Chondrocyte (in vitro differentiated cells): Measurements from ENCODE around the gene ZCCHC2. TPM values are rescaled to one million over a fixed set of nuclear protein-coding genes. Genes with fewer than 3 reads are reported as not detected.

Source experiments
- DNase-seq: peaks from one replicate; pipeline ENCODE4 v3.0.0; 2021; ENCODE audit warnings: mixed read lengths, low spot score
- H3K27ac Mint-ChIP-seq: one replicate; pipeline ENCODE4 v1.8.0; 2021; ENCODE audit warnings: mild to moderate bottlenecking, moderate library complexity, mixed read lengths; ENCODE audit not compliant: unreplicated experiment
- H3K27me3 Mint-ChIP-seq: 2 replicates; pipeline ENCODE4 v1.8.0; 2021; ENCODE audit warnings: low read depth, mixed read lengths
- H3K36me3 Mint-ChIP-seq: 2 replicates; pipeline ENCODE4 v1.8.0; 2021; ENCODE audit warnings: low read depth, mixed read lengths
- H3K4me1 Mint-ChIP-seq: 2 replicates; pipeline ENCODE4 v1.8.0; 2021; ENCODE audit warnings: low read depth, mild to moderate bottlenecking, mixed read lengths
- H3K4me3 Mint-ChIP-seq: one replicate; pipeline ENCODE4 v1.8.0; 2021; ENCODE audit warnings: mild to moderate bottlenecking, moderate library complexity, mixed read lengths; ENCODE audit not compliant: unreplicated experiment
- H3K9me3 Mint-ChIP-seq: 2 replicates; pipeline ENCODE4 v1.8.0; 2021; ENCODE audit warnings: low read depth, mixed read lengths
- CTCF ChIP-seq: fragments of 200-600 bp; sonication (generic); IDR thresholded peaks from 2 replicates; pipeline ENCODE4 v1.5.0; 2021; ENCODE audit warnings: antibody characterized with exemption, mild to moderate bottlenecking, moderate library complexity
- total RNA-seq: library from RNA; stranded (reverse); gene quantifications from 3 replicates; pipeline ENCODE4 v1.2.1, GENCODE V29; 2021

Gene ZCCHC2
- total RNA-seq, 1 donor from 2014 or later = 12.6 TPM

DNA sequence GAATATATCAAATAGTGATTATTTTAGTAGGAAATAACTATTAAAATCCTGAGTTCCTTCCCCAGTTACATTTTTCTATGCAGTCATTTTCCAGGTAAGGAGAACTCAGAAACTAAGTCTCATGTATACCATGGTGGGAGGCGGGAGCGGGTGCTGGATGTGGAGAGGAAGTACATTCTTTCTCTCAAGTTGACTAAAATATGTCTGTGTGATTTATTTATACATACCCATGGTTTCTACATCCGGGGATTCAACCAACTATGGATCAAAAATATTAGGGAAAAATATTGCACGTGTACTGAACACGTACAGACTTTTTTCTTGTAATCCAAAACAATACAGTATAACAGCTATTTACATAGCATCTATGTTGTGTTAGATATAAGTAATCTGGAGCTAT, 6.8 kb downstream of the ZCCHC2 start:
- no peak for DNase-seq
- Mint-ChIP-seq H3K9me3 (no peaks in the 10 kb centered on the region), H3K27me3 (no peaks in the 10 kb centered on the region), H3K36me3 (no peaks in the 10 kb centered on the region), H3K27ac (peak overlapping the region; percentile 81), H3K4me3 (no peak overlapping the region), H3K4me1 (peaks cover 53% of the 10 kb centered on the region)
- no peak for TF ChIP-seq CTCF

DNA sequence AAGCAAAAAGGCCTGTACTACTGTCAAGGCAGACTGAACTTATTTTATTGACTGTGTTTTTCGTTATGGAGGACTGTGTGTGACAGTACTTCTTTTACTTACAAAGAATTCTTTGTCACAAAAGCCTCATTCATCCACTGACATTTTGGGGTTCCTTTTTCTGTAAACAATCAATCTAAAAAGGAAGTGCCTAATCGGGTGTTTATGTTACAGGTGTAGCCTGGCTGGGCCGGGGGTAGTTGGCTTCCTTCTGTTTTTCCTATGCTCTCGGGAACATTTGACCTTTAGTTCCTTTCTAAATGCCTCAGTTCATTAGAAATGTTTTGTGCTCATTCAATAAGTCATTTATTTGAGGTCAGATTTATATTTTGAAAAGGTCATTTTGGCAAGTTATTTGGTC, 8.3 kb downstream of the ZCCHC2 start:
- Mint-ChIP-seq H3K4me3 (no peak overlapping the region), H3K36me3 (no peaks in the 10 kb centered on the region), H3K4me1 (peaks cover 39% of the 10 kb centered on the region), H3K9me3 (no peaks in the 10 kb centered on the region), H3K27me3 (no peaks in the 10 kb centered on the region), H3K27ac (no peak overlapping the region)
- no peak for DNase-seq
- no peak for TF ChIP-seq CTCF

DNA sequence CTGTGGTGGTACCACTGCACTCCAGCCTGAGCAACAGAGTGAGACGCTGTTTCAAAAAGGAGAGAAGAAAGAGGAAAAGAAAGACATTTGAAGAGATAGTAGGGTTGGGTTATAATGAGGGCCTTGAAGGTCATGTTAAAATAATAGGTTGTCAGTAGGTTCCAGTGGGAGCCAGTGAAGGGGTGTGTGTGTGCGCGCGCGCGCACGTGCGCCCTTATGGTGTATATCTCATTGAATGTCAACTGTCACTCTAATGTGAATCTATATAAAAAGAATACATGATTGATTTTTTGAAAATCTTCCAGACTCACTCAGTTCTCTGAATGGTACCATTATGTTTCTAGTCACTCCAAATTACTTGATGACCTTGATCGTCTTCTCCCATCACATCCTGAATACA, 9.1 kb downstream of the ZCCHC2 start:
- H3K4me1 Mint-ChIP-seq = peaks cover 36% of the 10 kb centered on the region
- no peaks in the 10 kb centered on the region for H3K27me3 Mint-ChIP-seq
- no peak for TF ChIP-seq CTCF
- no peaks in the 10 kb centered on the region for H3K9me3 Mint-ChIP-seq
- no peak for DNase-seq
- H3K36me3 Mint-ChIP-seq = no peaks in the 10 kb centered on the region
- H3K4me3 Mint-ChIP-seq = no peak overlapping the region
- H3K27ac Mint-ChIP-seq = no peak overlapping the region

DNA sequence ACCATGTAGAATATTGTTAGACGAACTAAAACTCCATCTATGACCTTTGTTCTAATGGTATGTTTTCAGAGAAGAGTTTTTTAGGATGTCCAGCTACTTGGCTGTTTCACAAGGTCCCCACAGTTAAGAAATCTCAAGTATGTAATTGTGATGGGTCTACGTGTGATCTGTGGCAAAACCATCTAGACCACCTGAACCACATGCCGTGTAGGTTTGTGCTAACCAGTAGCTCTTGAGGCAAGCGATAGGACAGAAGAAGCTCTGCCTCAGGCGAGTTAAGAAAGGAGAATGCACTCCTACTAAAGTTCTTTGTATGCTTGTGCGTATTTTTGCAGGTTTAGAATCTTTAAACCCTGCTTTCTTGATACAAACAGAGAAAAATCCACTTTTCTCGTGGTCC, 13.2 kb downstream of the ZCCHC2 start:
- no peak overlapping the region for H3K4me3 Mint-ChIP-seq
- peaks cover 8% of the 10 kb centered on the region for H3K4me1 Mint-ChIP-seq
- no peaks in the 10 kb centered on the region for H3K9me3 Mint-ChIP-seq
- H3K27ac Mint-ChIP-seq = no peak overlapping the region
- no peak for DNase-seq
- H3K36me3 Mint-ChIP-seq = no peaks in the 10 kb centered on the region
- no peak for TF ChIP-seq CTCF
- H3K27me3 Mint-ChIP-seq = no peaks in the 10 kb centered on the region

DNA sequence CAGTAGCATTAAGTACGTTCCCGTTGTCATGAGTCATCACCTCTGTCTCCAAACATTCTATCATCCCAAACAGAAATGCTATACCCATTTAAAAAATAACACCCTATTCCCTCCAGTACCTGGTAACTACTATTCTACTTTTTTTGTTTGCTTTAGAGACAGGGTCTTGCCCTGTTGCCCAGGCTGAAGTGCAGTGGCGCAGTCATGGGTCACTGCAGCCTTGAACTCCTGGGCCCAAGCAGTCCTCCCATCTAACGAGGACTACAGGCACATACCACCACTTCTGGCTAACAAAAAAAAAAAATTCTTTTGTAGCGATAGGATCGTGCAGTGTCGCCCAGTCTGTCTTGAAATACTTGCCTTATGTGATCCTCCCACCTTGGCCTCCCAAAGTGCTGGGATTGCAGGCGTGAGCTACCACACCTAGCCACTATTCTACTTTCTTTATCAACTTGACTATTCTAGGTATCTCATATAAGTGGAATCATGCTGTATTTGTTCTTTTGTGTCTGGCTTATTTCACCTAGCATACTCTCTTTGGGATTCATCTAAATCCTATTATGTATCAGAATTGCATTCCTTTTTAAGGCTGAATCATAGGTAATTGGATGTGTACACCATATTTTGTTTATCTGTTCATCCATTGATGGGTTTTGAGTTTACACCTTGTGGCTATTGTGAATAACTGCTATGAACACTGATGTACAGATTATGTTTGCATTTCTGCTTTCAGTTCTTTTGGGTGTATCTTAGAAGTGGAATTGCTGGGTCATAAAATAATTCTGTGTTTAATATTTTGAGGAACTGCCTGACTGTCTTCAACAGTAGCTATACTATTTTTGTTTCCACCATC, 14.4 kb downstream of the ZCCHC2 start:
- no peak overlapping the region for H3K27ac Mint-ChIP-seq
- no peaks in the 10 kb centered on the region for H3K9me3 Mint-ChIP-seq
- no peaks in the 10 kb centered on the region for H3K27me3 Mint-ChIP-seq
- H3K36me3 Mint-ChIP-seq = peaks cover 4% of the 10 kb centered on the region
- DNase-seq = no peak
- no peak for TF ChIP-seq CTCF
- peaks cover 3% of the 10 kb centered on the region for H3K4me1 Mint-ChIP-seq
- H3K4me3 Mint-ChIP-seq = no peak overlapping the region
